Astrocyte of the spinal cord (primary cell): ENCODE data around the gene PTPRN2.

Experiments
- DNase-seq: peaks from one replicate; pipeline ENCODE4 v3.0.0; 2011; ENCODE audit warnings: low read depth, low spot score
- H3K4me3 ChIP-seq: 2 replicates; pipeline ENCODE4 v1.5.1; 2011; ENCODE audit warnings: low read depth, mild to moderate bottlenecking, low read length, moderate library complexity
- CTCF ChIP-seq: IDR thresholded peaks from 2 replicates; pipeline ENCODE4 v1.5.1; 2012; ENCODE audit warnings: low read depth, mild to moderate bottlenecking, low read length, inconsistent platforms
- in situ Hi-C: cut with HindIII; loops from 2 replicates; pipeline ENCODE4 v1.10.0; 2017; ENCODE audit warnings: low sequenced_read_pairs

Gene PTPRN2

GRCh38 chr7:158117341-158118222, 470.0 kb downstream of the PTPRN2 start:
- no peak for TF ChIP-seq CTCF
- in situ Hi-C loops = no loop called here
- no peak overlapping the region for H3K4me3 ChIP-seq
- no peak for DNase-seq

- TF ChIP-seq CTCF = no peak
- DNase-seq = no peak
- H3K4me3 ChIP-seq = no peak overlapping the region
- in situ Hi-C loops = no loop called here
Observed at GRCh38 chr7:158116235-158116634, 471.4 kb downstream of the PTPRN2 start.

DNA sequence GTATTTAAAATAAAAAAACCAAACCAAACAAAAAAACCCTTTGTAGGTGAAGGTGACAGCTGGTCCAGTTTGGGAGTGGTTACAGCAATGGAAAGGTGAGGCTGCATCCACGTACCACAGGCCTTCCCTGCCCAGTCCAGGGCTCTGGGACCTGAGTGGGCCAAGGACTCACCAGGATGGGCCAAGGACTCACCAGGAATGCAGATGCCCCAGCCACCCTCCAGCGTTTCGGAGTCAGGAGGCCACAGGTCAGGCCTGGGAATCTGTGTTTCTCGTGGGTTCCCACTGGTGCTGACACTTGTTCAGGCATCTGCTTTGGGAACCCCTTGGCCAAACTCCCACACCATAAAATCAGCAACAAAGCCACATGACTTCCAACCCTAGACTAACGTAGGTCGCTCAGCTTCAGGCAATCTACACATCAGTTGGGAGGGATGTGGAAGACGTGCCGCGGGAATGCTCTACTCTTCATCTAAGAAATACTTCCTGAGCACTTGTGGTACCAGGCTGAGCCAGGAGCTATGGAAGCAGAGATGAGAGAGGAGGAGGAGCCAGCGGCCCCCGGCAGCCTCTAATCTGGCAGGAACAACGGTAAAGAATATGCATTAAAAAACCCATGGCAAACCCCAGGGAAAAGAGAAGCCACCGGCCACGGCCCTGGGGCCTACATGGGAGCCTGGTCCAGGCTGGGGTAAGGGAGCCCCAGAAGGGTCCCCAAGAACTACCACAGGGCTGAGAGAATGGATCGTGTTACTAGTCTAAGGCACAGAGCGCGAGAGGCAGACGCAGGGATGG, 473.4 kb downstream of the PTPRN2 start:
- no peak overlapping the region for H3K4me3 ChIP-seq
- DNase-seq = no peak
- TF ChIP-seq CTCF = no peak
- in situ Hi-C loops = no loop called here

- no peak for TF ChIP-seq CTCF
- DNase-seq = no peak
- in situ Hi-C loops = no loop called here
Observed at GRCh38 chr7:158113321-158114025, 474.1 kb downstream of the PTPRN2 start.

DNA sequence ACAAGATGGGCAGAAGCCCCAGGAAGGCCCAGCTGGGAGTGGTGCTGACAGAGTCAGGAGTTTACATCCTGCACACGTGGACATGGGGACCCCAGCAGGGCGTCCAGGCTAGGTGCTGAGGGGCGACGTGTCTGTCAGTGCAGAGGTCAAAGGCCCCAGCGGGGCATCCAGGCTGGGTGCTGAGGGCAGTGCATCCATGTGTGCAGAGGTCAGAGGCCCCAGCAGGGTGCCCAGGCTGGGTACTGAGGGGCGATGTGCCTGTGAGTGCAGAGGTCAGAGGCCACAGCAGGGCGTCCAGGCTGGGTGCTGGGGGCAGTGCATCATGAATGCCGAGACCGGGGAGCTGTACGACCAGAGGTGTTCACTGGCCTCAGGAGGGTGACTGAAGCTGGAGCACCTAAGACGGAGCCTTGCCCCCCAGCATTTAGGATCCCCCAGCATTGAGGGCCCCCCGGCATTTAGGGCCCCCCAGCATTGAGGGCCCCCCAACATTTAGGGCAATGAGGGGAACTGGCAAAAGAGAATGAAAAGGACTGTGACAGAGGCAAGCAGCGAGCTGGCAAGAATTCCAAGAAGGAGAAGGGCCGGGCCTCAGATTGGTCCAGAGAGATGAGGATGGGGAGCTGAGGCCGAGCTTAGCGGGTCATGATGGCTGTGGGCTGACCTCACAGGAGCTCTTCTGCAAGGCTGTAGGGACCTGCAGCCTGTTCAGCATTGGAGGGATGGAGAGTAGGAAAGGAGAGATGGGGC, 474.9 kb downstream of the PTPRN2 start:
- no peak for TF ChIP-seq CTCF
- in situ Hi-C loops = no loop called here
- DNase-seq = no peak
- no peak overlapping the region for H3K4me3 ChIP-seq

More at GRCh38 chr7:158113321-158114025, 474.1 kb downstream of the PTPRN2 start:
- no peak overlapping the region for H3K4me3 ChIP-seq
